Uterus (tissue), 2 donors: ENCODE data around the gene PLCL1.

Experiments
- POLR2A ChIP-seq, 2 donors: fragments of 450-650 bp; IDR thresholded peaks; one replicate each; pipeline ENCODE4 v1.6.1; 2016; ENCODE audit warnings: antibody characterized with exemption in 2 of 2, mild to moderate bottlenecking in 1 of 2, moderate library complexity in 1 of 2
- TF ChIP-seq, protein P1 (sequence below), 4 experiments: fragments of 200-600 bp in 2 of 4; fragments of 450-650 bp in 2 of 4; sonication (generic) in 2 of 4; IDR thresholded peaks; one replicate each; pipeline ENCODE4 v1.5.1; 2016 to 2019; ENCODE audit warnings: antibody characterized with exemption in 4 of 4, mild to moderate bottlenecking in 2 of 4, moderate library complexity in 1 of 4

DNA sequence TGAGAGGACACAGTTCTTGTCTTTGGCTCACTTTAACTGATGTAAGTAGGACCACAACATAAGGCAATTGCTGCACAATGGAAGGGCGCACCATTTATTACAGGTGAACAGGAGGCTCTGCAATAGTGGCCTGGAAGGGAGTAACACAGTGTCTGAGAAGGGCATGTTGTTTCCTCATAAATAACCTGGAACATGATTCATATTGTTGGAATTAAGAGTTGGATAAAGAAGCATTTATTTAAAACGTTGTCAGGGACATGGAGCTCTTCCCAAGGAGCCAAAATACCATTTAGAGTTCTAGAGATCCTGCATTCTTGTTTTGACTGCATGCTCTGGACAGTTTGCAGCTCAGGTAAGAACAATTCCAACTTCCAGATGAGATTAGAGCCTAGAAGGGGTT, 110.4 kb downstream of the PLCL1 start:
- TF ChIP-seq POLR2A (IDR thresholded peaks at IDR 0.05) = no peak
- TF ChIP-seq, protein P1, sequence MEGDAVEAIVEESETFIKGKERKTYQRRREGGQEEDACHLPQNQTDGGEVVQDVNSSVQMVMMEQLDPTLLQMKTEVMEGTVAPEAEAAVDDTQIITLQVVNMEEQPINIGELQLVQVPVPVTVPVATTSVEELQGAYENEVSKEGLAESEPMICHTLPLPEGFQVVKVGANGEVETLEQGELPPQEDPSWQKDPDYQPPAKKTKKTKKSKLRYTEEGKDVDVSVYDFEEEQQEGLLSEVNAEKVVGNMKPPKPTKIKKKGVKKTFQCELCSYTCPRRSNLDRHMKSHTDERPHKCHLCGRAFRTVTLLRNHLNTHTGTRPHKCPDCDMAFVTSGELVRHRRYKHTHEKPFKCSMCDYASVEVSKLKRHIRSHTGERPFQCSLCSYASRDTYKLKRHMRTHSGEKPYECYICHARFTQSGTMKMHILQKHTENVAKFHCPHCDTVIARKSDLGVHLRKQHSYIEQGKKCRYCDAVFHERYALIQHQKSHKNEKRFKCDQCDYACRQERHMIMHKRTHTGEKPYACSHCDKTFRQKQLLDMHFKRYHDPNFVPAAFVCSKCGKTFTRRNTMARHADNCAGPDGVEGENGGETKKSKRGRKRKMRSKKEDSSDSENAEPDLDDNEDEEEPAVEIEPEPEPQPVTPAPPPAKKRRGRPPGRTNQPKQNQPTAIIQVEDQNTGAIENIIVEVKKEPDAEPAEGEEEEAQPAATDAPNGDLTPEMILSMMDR (IDR thresholded peaks at IDR 0.05) = no peak
